MM.1S (cell line): Measurements from ENCODE around the gene ANO2.

ENCODE experiments used
- DNase-seq: peaks from one replicate; pipeline ENCODE4 v3.0.0-alpha.2; 2015
- H2AFZ ChIP-seq: fragments of 300-600 bp; sonication (generic); 2 replicates; pipeline ENCODE4 v1.6.0; 2016; ENCODE audit warnings: antibody characterized with exemption, low read length
- H3F3A ChIP-seq: fragments of 300-600 bp; sonication (generic); 2 replicates; pipeline ENCODE4 v1.6.1; 2016; ENCODE audit warnings: mild to moderate bottlenecking, antibody characterized with exemption, low read length, moderate library complexity, mixed read lengths; ENCODE audit not compliant: insufficient read depth
- H3K27ac ChIP-seq: fragments of 300-600 bp; sonication (generic); 2 replicates; pipeline ENCODE4 v1.5.1; 2016; ENCODE audit warnings: mild to moderate bottlenecking, low read length
- H3K27me3 ChIP-seq: fragments of 300-600 bp; sonication (generic); replicated peaks from 2 replicates; pipeline ENCODE4 v1.6.0; 2016; ENCODE audit warnings: low read length; ENCODE audit not compliant: insufficient read depth
- H3K36me3 ChIP-seq: fragments of 300-600 bp; sonication (generic); replicated peaks from 2 replicates; pipeline ENCODE4 v1.6.1; 2016; ENCODE audit warnings: mild to moderate bottlenecking, low read length, mixed read lengths; ENCODE audit not compliant: insufficient read depth
- H3K4me1 ChIP-seq: fragments of 300-600 bp; sonication (generic); 2 replicates; pipeline ENCODE4 v1.6.1; 2016; ENCODE audit warnings: low read length, mixed read lengths
- H3K4me2 ChIP-seq: fragments of 300-600 bp; sonication (generic); 2 replicates; pipeline ENCODE4 v1.6.0; 2016; ENCODE audit warnings: low read depth, low read length
- H3K4me3 ChIP-seq: fragments of 300-600 bp; sonication (generic); 2 replicates; pipeline ENCODE4 v1.5.1; 2016; ENCODE audit warnings: low read length, mixed read lengths
- H3K79me2 ChIP-seq: fragments of 300-600 bp; sonication (generic); 2 replicates; pipeline ENCODE4 v1.6.1; 2016; ENCODE audit warnings: mixed run types, low read length, mixed read lengths
- H3K9ac ChIP-seq: fragments of 300-600 bp; sonication (generic); 2 replicates; pipeline ENCODE4 v1.6.1; 2016; ENCODE audit warnings: low read length, mixed read lengths
- H3K9me2 ChIP-seq: fragments of 300-600 bp; sonication (generic); replicated peaks from 2 replicates; pipeline ENCODE4 v1.6.1; 2016; ENCODE audit warnings: mild to moderate bottlenecking, low read length, mixed read lengths; ENCODE audit not compliant: insufficient read depth
- H3K9me3 ChIP-seq: fragments of 300-600 bp; sonication (generic); replicated peaks from 2 replicates; pipeline ENCODE4 v1.6.1; 2016; ENCODE audit warnings: mild to moderate bottlenecking, low read length, mixed read lengths; ENCODE audit not compliant: insufficient read depth
- H4K20me1 ChIP-seq: fragments of 300-600 bp; sonication (generic); 2 replicates; pipeline ENCODE4 v1.6.1; 2016; ENCODE audit warnings: mild to moderate bottlenecking, low read length, moderate library complexity, mixed read lengths; ENCODE audit not compliant: insufficient read depth
- EZH2 ChIP-seq: fragments of 300-600 bp; sonication (generic); optimal IDR thresholded peaks from 2 replicates; pipeline ENCODE3; 2017; ENCODE audit warnings: low read depth, mild to moderate bottlenecking, antibody characterized with exemption, low read length, mixed read lengths
- EZH2phosphoT487 ChIP-seq: fragments of 300-600 bp; sonication (generic); IDR thresholded peaks from 2 replicates; pipeline ENCODE4 v1.6.1; 2018; ENCODE audit warnings: antibody characterized with exemption, low read length
- TF ChIP-seq, protein P1 (sequence below): fragments of 300-600 bp; sonication (generic); IDR thresholded peaks from 2 replicates; pipeline ENCODE4 v1.5.1; 2016; ENCODE audit warnings: antibody characterized with exemption, low read length, mixed read lengths

Gene ANO2

DNA sequence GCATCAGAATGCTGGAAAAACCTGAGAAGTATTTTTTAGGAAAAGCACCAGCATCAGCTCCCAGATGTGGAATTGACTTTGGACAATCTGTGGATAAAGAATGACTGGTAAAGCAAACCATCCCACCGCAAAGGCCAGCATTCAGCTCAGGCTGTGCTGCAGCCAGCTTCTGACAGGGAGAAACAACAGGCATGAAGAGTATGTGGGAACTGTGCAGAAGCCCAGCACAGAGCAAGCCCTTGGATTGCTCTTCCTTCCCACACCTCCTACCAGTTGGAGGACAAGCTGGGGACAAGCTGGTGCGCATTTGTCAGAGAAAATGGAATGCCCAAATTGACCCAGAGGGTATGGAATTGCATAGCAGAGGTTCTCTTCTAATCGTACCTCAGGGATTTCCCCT is 228.1 kb downstream of the ANO2 start:
- Histone ChIP-seq H3K79me2 (no peaks in the 10 kb centered on the region), H3K9me2 (no peaks in the 10 kb centered on the region)
- TF ChIP-seq EZH2 (no peak), EZH2phosphoT487 (no peak)
- TF ChIP-seq, protein P1, sequence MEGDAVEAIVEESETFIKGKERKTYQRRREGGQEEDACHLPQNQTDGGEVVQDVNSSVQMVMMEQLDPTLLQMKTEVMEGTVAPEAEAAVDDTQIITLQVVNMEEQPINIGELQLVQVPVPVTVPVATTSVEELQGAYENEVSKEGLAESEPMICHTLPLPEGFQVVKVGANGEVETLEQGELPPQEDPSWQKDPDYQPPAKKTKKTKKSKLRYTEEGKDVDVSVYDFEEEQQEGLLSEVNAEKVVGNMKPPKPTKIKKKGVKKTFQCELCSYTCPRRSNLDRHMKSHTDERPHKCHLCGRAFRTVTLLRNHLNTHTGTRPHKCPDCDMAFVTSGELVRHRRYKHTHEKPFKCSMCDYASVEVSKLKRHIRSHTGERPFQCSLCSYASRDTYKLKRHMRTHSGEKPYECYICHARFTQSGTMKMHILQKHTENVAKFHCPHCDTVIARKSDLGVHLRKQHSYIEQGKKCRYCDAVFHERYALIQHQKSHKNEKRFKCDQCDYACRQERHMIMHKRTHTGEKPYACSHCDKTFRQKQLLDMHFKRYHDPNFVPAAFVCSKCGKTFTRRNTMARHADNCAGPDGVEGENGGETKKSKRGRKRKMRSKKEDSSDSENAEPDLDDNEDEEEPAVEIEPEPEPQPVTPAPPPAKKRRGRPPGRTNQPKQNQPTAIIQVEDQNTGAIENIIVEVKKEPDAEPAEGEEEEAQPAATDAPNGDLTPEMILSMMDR, result no peak

DNA sequence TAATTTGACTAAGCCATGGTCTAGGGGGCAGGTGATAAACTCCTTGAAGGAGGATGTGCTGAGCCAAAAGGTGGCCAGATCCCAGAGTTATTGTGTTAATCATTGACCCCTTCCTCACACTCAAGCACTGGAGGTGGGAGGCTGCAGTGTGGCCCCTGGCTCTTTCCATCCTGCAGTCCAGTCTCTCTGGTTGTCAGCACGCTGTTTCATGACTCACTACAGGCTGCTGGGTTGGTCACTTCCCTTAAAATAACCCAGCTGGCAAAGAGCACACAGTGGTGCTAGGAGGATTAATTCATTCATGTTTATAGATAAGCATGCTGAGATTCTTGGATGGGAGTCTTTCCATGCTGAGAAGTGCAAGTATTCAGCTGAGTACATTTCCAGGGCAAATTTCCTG is 228.9 kb downstream of the ANO2 start:
- Histone ChIP-seq H3K9me3 (no peaks in the 10 kb centered on the region), H2AFZ (no peak overlapping the region), H3K4me2 (no peak overlapping the region), H3K36me3 (no peaks in the 10 kb centered on the region), H3K27me3 (no peaks in the 10 kb centered on the region), H3K27ac (no peak overlapping the region), H3K79me2 (no peaks in the 10 kb centered on the region), H4K20me1 (no peaks in the 10 kb centered on the region), H3K4me1 (no peaks in the 10 kb centered on the region), H3K4me3 (no peak overlapping the region), H3K9me2 (no peaks in the 10 kb centered on the region), H3K9ac (no peak overlapping the region), H3F3A (no peaks in the 10 kb centered on the region)
- TF ChIP-seq, protein P1, result no peak
- TF ChIP-seq EZH2phosphoT487 (no peak), EZH2 (no peak)
- no peak for DNase-seq

More for the DNA sequence above, 228.1 kb downstream of the ANO2 start:
- Histone ChIP-seq H3K4me1 (no peaks in the 10 kb centered on the region), H3K9me3 (no peaks in the 10 kb centered on the region), H4K20me1 (no peaks in the 10 kb centered on the region), H2AFZ (no peak overlapping the region), H3K27me3 (no peaks in the 10 kb centered on the region), H3K9ac (no peak overlapping the region), H3K4me3 (no peak overlapping the region), H3K36me3 (no peaks in the 10 kb centered on the region), H3F3A (no peaks in the 10 kb centered on the region), H3K4me2 (no peak overlapping the region), H3K27ac (no peak overlapping the region)
- no peak for DNase-seq

DNA sequence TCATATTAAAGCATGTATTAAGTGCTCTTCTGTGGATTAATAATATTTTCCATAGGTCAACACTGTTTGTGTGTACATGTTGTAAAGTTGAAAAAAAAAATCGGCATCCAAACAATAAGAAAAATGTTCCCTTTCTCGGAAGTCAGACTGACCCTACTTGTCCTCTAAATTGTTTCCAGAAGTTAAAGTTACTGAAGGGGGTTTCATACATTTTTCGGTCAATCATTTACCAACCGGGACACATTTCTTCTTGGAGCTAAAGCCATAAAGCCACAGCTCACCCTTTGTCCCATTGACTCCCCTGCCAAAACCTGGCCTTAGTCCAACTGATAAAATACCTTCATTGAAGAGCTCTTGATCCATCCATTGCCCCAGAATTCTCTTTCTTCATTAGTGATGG is 230.0 kb downstream of the ANO2 start:
- no peaks in the 10 kb centered on the region for H3K4me1 ChIP-seq
- H3K79me2 ChIP-seq, result no peaks in the 10 kb centered on the region
- no peak overlapping the region for H3K4me2 ChIP-seq
- no peak overlapping the region for H2AFZ ChIP-seq
- no peaks in the 10 kb centered on the region for H3K36me3 ChIP-seq
- no peak overlapping the region for H3K4me3 ChIP-seq
- H3K9ac ChIP-seq, result no peak overlapping the region
- H3K9me2 ChIP-seq, result no peaks in the 10 kb centered on the region
- H3F3A ChIP-seq, result no peaks in the 10 kb centered on the region
- no peaks in the 10 kb centered on the region for H4K20me1 ChIP-seq
- no peak for DNase-seq
- no peaks in the 10 kb centered on the region for H3K9me3 ChIP-seq
- H3K27ac ChIP-seq, result no peak overlapping the region
- no peak for TF ChIP-seq EZH2phosphoT487
- TF ChIP-seq, protein P1, result no peak
- TF ChIP-seq EZH2, result no peak
- no peaks in the 10 kb centered on the region for H3K27me3 ChIP-seq
